Liver (tissue), 9 donors: ENCODE measurements around the gene IFT122. TPM values are rescaled to one million over a fixed set of nuclear protein-coding genes. Genes with fewer than 3 reads are reported as not detected.

ENCODE experiments used
- DNase-seq: peaks from one replicate; pipeline ENCODE4 v3.0.0-alpha.2; 2017; ENCODE audit warnings: low spot score
- H3K27ac ChIP-seq, 2 donors: one replicate each; pipeline ENCODE4 v1.7.0; 2013; ENCODE audit warnings: inconsistent platforms in 2 of 2, low read length in 2 of 2, control low read depth in 1 of 2, low read depth in 1 of 2, mild to moderate bottlenecking in 1 of 2
- H3K27me3 ChIP-seq, 4 donors: one replicate each; pipeline versions ENCODE4 v1.6.1 to v1.7.0; 2013; ENCODE audit warnings: low read length in 3 of 4, inconsistent platforms in 1 of 4, mild to moderate bottlenecking in 1 of 4, moderate library complexity in 1 of 4; ENCODE audit not compliant: control insufficient read depth in 4 of 4, insufficient read depth in 4 of 4
- H3K36me3 ChIP-seq, 4 donors: one replicate each; pipeline versions ENCODE4 v1.6.1 to v1.7.0; 2013; ENCODE audit warnings: low read length in 3 of 4, mild to moderate bottlenecking in 3 of 4, low read depth in 1 of 4, moderate library complexity in 1 of 4; ENCODE audit not compliant: control insufficient read depth in 4 of 4, insufficient read depth in 3 of 4
- H3K4me1 ChIP-seq, 4 donors: one replicate each; pipeline versions ENCODE4 v1.6.1 to v1.7.0; 2013; ENCODE audit warnings: low read length in 3 of 4, mild to moderate bottlenecking in 3 of 4, moderate library complexity in 1 of 4; ENCODE audit not compliant: control insufficient read depth in 4 of 4, insufficient read depth in 4 of 4
- H3K4me3 ChIP-seq, 3 donors: one replicate each; pipeline versions ENCODE4 v1.6.1 to v1.7.0; 2013; ENCODE audit warnings: low read length in 3 of 3, control low read depth in 1 of 3, low read depth in 1 of 3, mild to moderate bottlenecking in 1 of 3
- H3K9ac ChIP-seq, 2 donors: one replicate each; pipeline ENCODE4 v1.7.0; 2013; ENCODE audit warnings: low read length in 2 of 2, mild to moderate bottlenecking in 2 of 2, moderate library complexity in 2 of 2, control low read depth in 1 of 2, low read depth in 1 of 2
- H3K9me3 ChIP-seq, 4 donors: one replicate each; pipeline versions ENCODE4 v1.6.1 to v1.7.0; 2013; ENCODE audit warnings: low read length in 3 of 4; ENCODE audit not compliant: control insufficient read depth in 4 of 4
- ATF3 ChIP-seq: IDR thresholded peaks from 2 replicates; pipeline ENCODE4 v1.6.1; 2016; ENCODE audit warnings: antibody characterized with exemption
- CTCF ChIP-seq: fragments of 150-350 bp; IDR thresholded peaks from 2 replicates; pipeline ENCODE4 v1.5.1; 2017; ENCODE audit warnings: improper control_type of control experiment, low read depth, low read length; ENCODE audit not compliant: missing input control
- EGR1 ChIP-seq, 2 donors: IDR thresholded peaks; 2 replicates each; pipeline ENCODE4 v1.6.1; 2016 to 2018; ENCODE audit warnings: antibody characterized with exemption in 2 of 2, low read depth in 2 of 2
- FOXA1 ChIP-seq: IDR thresholded peaks from 2 replicates; pipeline ENCODE4 v1.6.1; 2016; ENCODE audit warnings: antibody characterized with exemption
- FOXA2 ChIP-seq: IDR thresholded peaks from 2 replicates; pipeline ENCODE4 v1.6.1; 2016; ENCODE audit warnings: antibody characterized with exemption
- GABPA ChIP-seq, 2 donors: IDR thresholded peaks in 1 of 2; conservative IDR thresholded peaks in 1 of 2; 2 replicates each; pipeline ENCODE4 v1.6.1; 2016; ENCODE audit warnings: antibody characterized with exemption in 2 of 2, mild to moderate bottlenecking in 1 of 2, moderate library complexity in 1 of 2
- HNF4A ChIP-seq, 2 donors: conservative IDR thresholded peaks; 2 replicates each; pipeline ENCODE4 v1.6.1; 2016; ENCODE audit warnings: antibody characterized with exemption in 2 of 2, mild to moderate bottlenecking in 2 of 2
- HNF4G ChIP-seq: IDR thresholded peaks from 2 replicates; pipeline ENCODE4 v1.6.1; 2016; ENCODE audit warnings: antibody characterized with exemption
- JUND ChIP-seq, 2 donors: IDR thresholded peaks; 2 replicates each; pipeline ENCODE4 v1.6.1; 2016; ENCODE audit warnings: antibody characterized with exemption in 2 of 2
- NR2F2 ChIP-seq: IDR thresholded peaks from 2 replicates; pipeline ENCODE4 v1.6.1; 2016; ENCODE audit warnings: antibody characterized with exemption
- RAD21 ChIP-seq, 2 donors: IDR thresholded peaks; 2 replicates each; pipeline ENCODE4 v1.6.1; 2016; ENCODE audit warnings: antibody characterized with exemption in 2 of 2, mild to moderate bottlenecking in 2 of 2
- REST ChIP-seq: IDR thresholded peaks from 2 replicates; pipeline ENCODE4 v1.6.1; 2016; ENCODE audit warnings: antibody characterized with exemption, mild to moderate bottlenecking
- SP1 ChIP-seq: IDR thresholded peaks from 2 replicates; pipeline ENCODE4 v1.6.1; 2018; ENCODE audit warnings: antibody characterized with exemption, mild to moderate bottlenecking
- TAF1 ChIP-seq: conservative IDR thresholded peaks from 2 replicates; pipeline ENCODE4 v1.6.1; 2016; ENCODE audit warnings: antibody characterized with exemption, mild to moderate bottlenecking
- YY1 ChIP-seq: IDR thresholded peaks from 2 replicates; pipeline ENCODE4 v1.6.1; 2016; ENCODE audit warnings: antibody characterized with exemption, mild to moderate bottlenecking
- ZBTB33 ChIP-seq: IDR thresholded peaks from 2 replicates; pipeline ENCODE4 v1.6.1; 2016; ENCODE audit warnings: antibody characterized with exemption
- WGBS: extraction: QIAGEN DNeasy Blood & Tissue Kit; methylation state at CpG from one replicate; pipeline ENCODE4 v1.1.7; 2013; 5-methylcytosine and 5-hydroxymethylcytosine counted together
- polyA plus RNA-seq, 2 donors: library from polyadenylated mRNA; stranded (reverse) in 1 of 2; unstranded in 1 of 2; fragments of 200-250 nt in 1 of 2; fragments of >200 nt in 1 of 2; fragmentation: Nextera tagmentation in 1 of 2; extraction: Ambion mirVana in 1 of 2; gene quantifications; one replicate each; pipeline versions ENCODE4 v1.2.1 to v1.2.3, GENCODE V29; 2013 to 2015
- total RNA-seq, 2 donors: library from RNA; depleted of rRNA; stranded (reverse); fragments of >200 nt; gene quantifications; one replicate each; pipeline ENCODE4 v1.2.3, GENCODE V29; 2014
- TF ChIP-seq, protein P1 (sequence below): IDR thresholded peaks from 2 replicates; pipeline ENCODE4 v1.6.1; 2016; ENCODE audit warnings: antibody characterized with exemption
- donor health status: healthy.
- donor health status: healthy.
- donor health status: healthy.
- donor health status: healthy.
- donor health status: healthy.

IFT122 gene
- total and polyA plus RNA-seq, 4 donors, result 3.3 to 25.8 (median 10.6) TPM

DNA sequence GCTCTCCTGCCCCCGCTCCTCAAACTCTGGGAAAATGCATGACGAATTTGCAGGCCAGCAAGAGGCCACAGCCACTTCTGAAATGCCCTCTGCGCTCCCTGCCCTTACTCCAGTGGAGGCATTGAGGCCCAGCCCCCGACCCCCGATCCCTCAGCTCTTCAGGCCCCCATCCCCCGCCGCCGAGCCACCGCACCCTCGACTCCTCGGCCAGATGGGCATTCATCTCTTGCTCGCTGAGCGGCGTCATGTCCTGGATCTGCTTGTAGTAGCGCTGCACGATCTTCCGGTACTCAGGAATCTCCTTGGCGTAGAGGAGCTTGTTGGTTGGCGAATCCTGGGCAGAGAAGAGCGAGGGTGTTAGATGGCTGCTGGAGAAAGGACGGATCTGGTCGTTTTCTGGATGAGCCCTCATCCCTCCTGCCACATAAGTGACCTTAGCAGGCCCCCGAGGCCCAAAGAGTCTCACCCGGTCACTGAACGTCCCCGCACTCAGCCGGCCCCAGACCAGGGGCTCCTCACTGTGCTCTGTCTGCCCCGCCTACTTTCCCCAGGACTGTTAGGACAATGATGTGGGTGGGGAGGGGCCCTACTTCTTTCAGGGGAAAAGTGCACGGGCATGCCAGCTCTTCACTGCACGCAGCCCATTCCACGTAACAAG is 117.0 kb downstream of the IFT122 start:
- no peaks in the 10 kb centered on the region for H3K9me3 ChIP-seq
- TF ChIP-seq SP1, result no peak
- TF ChIP-seq TAF1, result no peak
- TF ChIP-seq FOXA2, result no peak
- TF ChIP-seq HNF4G, result no peak
- TF ChIP-seq NR2F2, result no peak
- no peak for TF ChIP-seq RAD21 (IDR thresholded peaks at IDR 0.05)
- no peak for TF ChIP-seq JUND (IDR thresholded peaks at IDR 0.05)
- TF ChIP-seq REST, result no peak
- TF ChIP-seq HNF4A (conservative IDR thresholded peaks at IDR 0.05), result no peak
- TF ChIP-seq ATF3, result no peak
- no peak for TF ChIP-seq GABPA (IDR thresholded peaks at IDR 0.05 in 1 of 2, conservative IDR thresholded peaks at IDR 0.05 in 1 of 2)
- TF ChIP-seq YY1, result no peak
- no peak for TF ChIP-seq EGR1 (IDR thresholded peaks at IDR 0.05; ENCODE audit: low read depth in 2 of 2)
- TF ChIP-seq ZBTB33, result no peak
- no peak overlapping the region for H3K27ac ChIP-seq
- peaks cover 0 to 1% (median 0%) of the 10 kb centered on the region in 4 donors for H3K36me3 ChIP-seq
- WGBS, result 87% methylated on average over 31 of the region's 31 CpGs
- no peak overlapping the region for H3K4me3 ChIP-seq
- H3K4me1 ChIP-seq, result peaks cover 0 to 13% (median 2%) of the 10 kb centered on the region in 4 donors
- no peaks in the 10 kb centered on the region for H3K27me3 ChIP-seq
- DNase-seq, result no peak
- no peak overlapping the region for H3K9ac ChIP-seq

- Histone ChIP-seq H3K27me3 (no peaks in the 10 kb centered on the region), H3K27ac (no peak overlapping the region), H3K9ac (no peak overlapping the region), H3K4me3 (no peak overlapping the region), H3K9me3 (no peaks in the 10 kb centered on the region), H3K36me3 (peaks cover 0 to 1% (median 0%) of the 10 kb centered on the region in 4 donors), H3K4me1 (peaks cover 0 to 13% (median 2%) of the 10 kb centered on the region in 4 donors)
- WGBS, result 84% methylated on average over 11 of the region's 11 CpGs
- no peak for DNase-seq
- TF ChIP-seq FOXA2 (no peak), GABPA (IDR thresholded peaks at IDR 0.05 in 1 of 2, conservative IDR thresholded peaks at IDR 0.05 in 1 of 2) (no peak), CTCF (no peak), JUND (IDR thresholded peaks at IDR 0.05) (no peak), RAD21 (IDR thresholded peaks at IDR 0.05) (no peak), EGR1 (IDR thresholded peaks at IDR 0.05; ENCODE audit: low read depth in 2 of 2) (no peak), REST (no peak), YY1 (no peak), FOXA1 (no peak), HNF4G (no peak), NR2F2 (no peak), ZBTB33 (no peak)
- TF ChIP-seq, protein P1, sequence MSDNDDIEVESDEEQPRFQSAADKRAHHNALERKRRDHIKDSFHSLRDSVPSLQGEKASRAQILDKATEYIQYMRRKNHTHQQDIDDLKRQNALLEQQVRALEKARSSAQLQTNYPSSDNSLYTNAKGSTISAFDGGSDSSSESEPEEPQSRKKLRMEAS, result no peak
These were observed 117.5 kb downstream of the IFT122 start for GRCh38 chr3:129557548-129557894.
